Gastroesophageal sphincter (tissue), 3 donors: Measurements from ENCODE around the gene ABHD3.
"Not testable (repeated sequence)": the region's sequence is repeated elsewhere in the genome, so short reads cannot be mapped to it uniquely, and the experiment has no call there.

Experiments used
- CTCF ChIP-seq, 4 experiments: fragments of 200-600 bp in 2 of 4; fragments of 450-650 bp in 2 of 4; sonication (generic) in 1 of 4; IDR thresholded peaks; one replicate each; pipeline ENCODE4 v1.5.1; 2017 to 2019; ENCODE audit warnings: antibody characterized with exemption in 4 of 4, mild to moderate bottlenecking in 2 of 4, moderate library complexity in 2 of 4
- EP300 ChIP-seq: sonication (generic); formaldehyde crosslinking; IDR thresholded peaks from one replicate; pipeline ENCODE4 v1.6.1; 2017; ENCODE audit warnings: antibody characterized with exemption, mild to moderate bottlenecking

GRCh38 chr18:21621640-21622039 is 82.9 kb downstream of the ABHD3 start:
- TF ChIP-seq EP300; CTCF (IDR thresholded peaks at IDR 0.05): not testable (repeated sequence)
